Posterior cingulate gyrus (tissue), 11 donors: ENCODE measurements around the gene KCNQ5.
A peak's percentile ranks its signal among the peaks of the same experiment; 100 is the strongest.
"Not testable (repeated sequence)": the region's sequence is repeated elsewhere in the genome, so short reads cannot be mapped to it uniquely, and the experiment has no call there.

Source experiments
- DNase-seq, 10 donors: peaks; one replicate each; pipeline versions ENCODE4 v3.0.0 to v3.0.0-alpha.2; 2020 to 2021; ENCODE audit warnings: mixed read lengths in 3 of 10
- intact Hi-C: fragments of 100-400 bp; cut with DNase I; formaldehyde crosslinking; loops from one replicate; pipeline ENCODE4 v1.15.1; 2023

The KCNQ5 gene

GRCh38 chr6:72972579-72972978 is 350.7 kb downstream of the KCNQ5 start:
- no peak for DNase-seq
- intact Hi-C loops = no loop called here

- intact Hi-C loops = no loop called here
- no peak for DNase-seq
Measured at GRCh38 chr6:72974276-72974675, 352.4 kb downstream of the KCNQ5 start.

GRCh38 chr6:72975352-72975752 is 353.5 kb downstream of the KCNQ5 start:
- DNase-seq = no peak
- intact Hi-C loops = no loop called here

GRCh38 chr6:72976484-72976883 is 354.6 kb downstream of the KCNQ5 start:
- intact Hi-C loops = no loop called here
- DNase-seq = no peak

GRCh38 chr6:72977114-72977513 is 355.2 kb downstream of the KCNQ5 start:
- DNase-seq = no peak
- intact Hi-C loops = no loop called here

GRCh38 chr6:72978808-72979207 is 356.9 kb downstream of the KCNQ5 start:
- intact Hi-C loops = not testable (repeated sequence)

GRCh38 chr6:72984189-72984831 is 362.4 kb downstream of the KCNQ5 start:
- intact Hi-C loops = not testable (repeated sequence)
- DNase-seq = peak in 1 of 10 donors; percentile 68

More at GRCh38 chr6:72978808-72979207, 356.9 kb downstream of the KCNQ5 start:
- DNase-seq = not testable (repeated sequence)

GRCh38 chr6:72984981-72985665 is 363.3 kb downstream of the KCNQ5 start:
- intact Hi-C loops = no loop called here
- peak in 2 of 10 donors; percentile 72 to 82 for DNase-seq

GRCh38 chr6:72987301-72987700 is 365.4 kb downstream of the KCNQ5 start:
- DNase-seq = peak in 2 of 10 donors; percentile 60 to 85
- intact Hi-C loops = no loop called here

- intact Hi-C loops = no loop called here
- peak in 3 of 10 donors; percentile 16 to 61 (median 23) for DNase-seq
Measured at GRCh38 chr6:72999995-73000394, 378.1 kb downstream of the KCNQ5 start.

- DNase-seq = no peak
- intact Hi-C loops = no loop called here
Measured at GRCh38 chr6:73000460-73000859, 378.6 kb downstream of the KCNQ5 start.

GRCh38 chr6:73002588-73002987 is 380.7 kb downstream of the KCNQ5 start:
- no peak for DNase-seq
- intact Hi-C loops = no loop called here

- intact Hi-C loops = no loop called here
- DNase-seq = no peak
Measured at GRCh38 chr6:73003302-73003701, 381.4 kb downstream of the KCNQ5 start.

- intact Hi-C loops = no loop called here
- no peak for DNase-seq
Measured at GRCh38 chr6:73004231-73004630, 382.4 kb downstream of the KCNQ5 start.

- intact Hi-C loops = no loop called here
- DNase-seq = no peak
Measured at GRCh38 chr6:73004861-73005260, 383.0 kb downstream of the KCNQ5 start.

- no peak for DNase-seq
- intact Hi-C loops = no loop called here
Measured at GRCh38 chr6:73006146-73006545, 384.3 kb downstream of the KCNQ5 start.

- no peak for DNase-seq
- intact Hi-C loops = no loop called here
Measured at GRCh38 chr6:73011945-73012344, 390.1 kb downstream of the KCNQ5 start.

- intact Hi-C loops = no loop called here
- no peak for DNase-seq
Measured at GRCh38 chr6:73017476-73017875, 395.6 kb downstream of the KCNQ5 start.

GRCh38 chr6:73024598-73024997 is 402.7 kb downstream of the KCNQ5 start:
- intact Hi-C loops = no loop called here
- DNase-seq = no peak

GRCh38 chr6:73027691-73028090 is 405.8 kb downstream of the KCNQ5 start:
- no peak for DNase-seq
- intact Hi-C loops = no loop called here

GRCh38 chr6:73028124-73028766 is 406.4 kb downstream of the KCNQ5 start:
- no peak for DNase-seq
- intact Hi-C loops = no loop called here
